ENCODE data around the gene COL4A6.

The COL4A6 gene

GRCh38 chrX:108270739-108271396 is 167.4 kb downstream of the COL4A6 start:
- H3K36me3 ChIP-seq (ENCODE audit: low read length): no peaks in the 10 kb centered on the region
- no peaks in the 10 kb centered on the region for H3K27me3 ChIP-seq (ENCODE audit: low read length)
- no peaks in the 10 kb centered on the region for H3F3A ChIP-seq (ENCODE audit: insufficient read depth)
- no peak overlapping the region for H3K4me2 ChIP-seq (ENCODE audit: low read depth, low read length, poor library complexity, severe bottlenecking)
- no peaks in the 10 kb centered on the region for H3K9me2 ChIP-seq (replicated peaks; ENCODE audit: insufficient read depth, low read length)
- no peak overlapping the region for H3K4me3 ChIP-seq (ENCODE audit: insufficient read depth, low read length, poor library complexity, severe bottlenecking)
- no peak overlapping the region for H3K27ac ChIP-seq (ENCODE audit: low read depth, low read length)
- no peaks in the 10 kb centered on the region for H4K20me1 ChIP-seq (ENCODE audit: low read depth, low read length)
- no peak overlapping the region for H2AFZ ChIP-seq (ENCODE audit: low read depth, low read length, severe bottlenecking)
- TF ChIP-seq EZH2phosphoT487 (conservative IDR thresholded peaks at IDR 0.05; ENCODE audit: low read length): no peak
- no peak for TF ChIP-seq CTCF (IDR thresholded peaks at IDR 0.05; ENCODE audit: insufficient read depth, low read length, poor library complexity, severe bottlenecking)
- H3K79me2 ChIP-seq (ENCODE audit: insufficient read depth, low read length): no peaks in the 10 kb centered on the region
- no peaks in the 10 kb centered on the region for H3K9me3 ChIP-seq (ENCODE audit: insufficient read depth, low read length)
- no peak overlapping the region for H3K9ac ChIP-seq (ENCODE audit: low read length)

DNA sequence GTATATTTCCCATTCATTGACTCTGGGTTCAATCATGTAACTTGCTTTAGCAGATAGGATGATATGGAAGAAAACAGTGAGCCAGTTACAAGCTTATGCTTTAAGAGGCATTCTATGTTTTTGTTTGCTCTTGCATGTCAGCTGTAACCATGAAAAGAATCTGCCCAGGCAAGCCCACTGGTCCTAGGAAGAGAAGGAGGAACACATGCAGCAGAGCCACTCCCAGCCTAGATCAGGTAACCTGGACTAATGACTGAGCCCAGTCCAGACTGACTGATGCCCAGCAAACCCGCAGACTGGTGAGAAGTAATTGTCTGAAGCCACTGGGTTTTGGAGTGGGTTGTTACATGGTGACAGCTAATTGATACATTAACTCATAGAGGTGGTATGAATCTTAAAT is 167.9 kb downstream of the COL4A6 start:
- Histone ChIP-seq H3K4me2 (ENCODE audit: low read depth, low read length, poor library complexity, severe bottlenecking) (no peak overlapping the region), H3K36me3 (ENCODE audit: low read length) (no peaks in the 10 kb centered on the region), H3K27me3 (ENCODE audit: low read length) (no peaks in the 10 kb centered on the region), H3K79me2 (ENCODE audit: insufficient read depth, low read length) (no peaks in the 10 kb centered on the region), H3K4me3 (ENCODE audit: insufficient read depth, low read length, poor library complexity, severe bottlenecking) (no peak overlapping the region), H3K9me3 (ENCODE audit: insufficient read depth, low read length) (no peaks in the 10 kb centered on the region), H3K27ac (ENCODE audit: low read depth, low read length) (no peak overlapping the region), H3F3A (ENCODE audit: insufficient read depth) (no peaks in the 10 kb centered on the region), H2AFZ (ENCODE audit: low read depth, low read length, severe bottlenecking) (no peak overlapping the region), H3K9me2 (replicated peaks; ENCODE audit: insufficient read depth, low read length) (no peaks in the 10 kb centered on the region), H4K20me1 (ENCODE audit: low read depth, low read length) (no peaks in the 10 kb centered on the region), H3K9ac (ENCODE audit: low read length) (no peak overlapping the region)
- TF ChIP-seq CTCF (IDR thresholded peaks at IDR 0.05; ENCODE audit: insufficient read depth, low read length, poor library complexity, severe bottlenecking) (no peak), EZH2phosphoT487 (conservative IDR thresholded peaks at IDR 0.05; ENCODE audit: low read length) (no peak)

GRCh38 chrX:108268434-108269080 is 169.7 kb downstream of the COL4A6 start:
- no peak overlapping the region for H3K4me3 ChIP-seq (ENCODE audit: insufficient read depth, low read length, poor library complexity, severe bottlenecking)
- no peaks in the 10 kb centered on the region for H3K27me3 ChIP-seq (ENCODE audit: low read length)
- no peaks in the 10 kb centered on the region for H3K36me3 ChIP-seq (ENCODE audit: low read length)
- TF ChIP-seq CTCF (IDR thresholded peaks at IDR 0.05; ENCODE audit: insufficient read depth, low read length, poor library complexity, severe bottlenecking) (no peak), EZH2phosphoT487 (conservative IDR thresholded peaks at IDR 0.05; ENCODE audit: low read length) (no peak)
- H3K9me2 ChIP-seq (replicated peaks; ENCODE audit: insufficient read depth, low read length): no peaks in the 10 kb centered on the region
- no peak overlapping the region for H2AFZ ChIP-seq (ENCODE audit: low read depth, low read length, severe bottlenecking)
- no peaks in the 10 kb centered on the region for H4K20me1 ChIP-seq (ENCODE audit: low read depth, low read length)
- H3K79me2 ChIP-seq (ENCODE audit: insufficient read depth, low read length): no peaks in the 10 kb centered on the region
- H3F3A ChIP-seq (ENCODE audit: insufficient read depth): no peaks in the 10 kb centered on the region
- H3K27ac ChIP-seq (ENCODE audit: low read depth, low read length): no peak overlapping the region
- H3K9me3 ChIP-seq (ENCODE audit: insufficient read depth, low read length): no peaks in the 10 kb centered on the region
- H3K9ac ChIP-seq (ENCODE audit: low read length): no peak overlapping the region
- no peak overlapping the region for H3K4me2 ChIP-seq (ENCODE audit: low read depth, low read length, poor library complexity, severe bottlenecking)
